ENCODE measurements around the gene COL4A6.

Gene COL4A6

DNA sequence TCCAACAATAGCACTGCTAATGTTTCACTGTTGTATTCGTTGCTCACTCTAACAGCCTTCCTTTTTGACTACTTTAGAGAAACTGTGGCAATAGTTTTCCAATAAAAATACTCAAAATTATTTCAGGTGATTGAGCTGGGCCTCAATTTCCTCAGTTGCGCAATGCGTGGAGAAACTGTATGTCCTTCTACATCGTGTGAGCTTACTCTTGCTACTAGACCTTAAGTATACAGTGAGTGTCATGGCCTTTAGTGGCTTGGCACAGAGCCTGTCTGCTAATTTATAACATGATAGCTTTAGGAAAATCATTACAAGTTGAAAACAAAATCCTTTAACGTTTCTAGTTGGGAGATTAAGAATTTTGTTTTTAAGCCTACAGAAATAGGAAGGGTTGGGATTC, 114.5 kb downstream of the COL4A6 start:
- no peak for DNase-seq

- no peak for DNase-seq
These were observed 116.0 kb downstream of the COL4A6 start for GRCh38 chrX:108322234-108322633.

- DNase-seq, result no peak
These were observed 121.8 kb downstream of the COL4A6 start for GRCh38 chrX:108316456-108316855.

- no peak for DNase-seq
These were observed 124.6 kb downstream of the COL4A6 start for GRCh38 chrX:108313669-108314068.

GRCh38 chrX:108312957-108313356, 125.3 kb downstream of the COL4A6 start:
- DNase-seq, result no peak

DNA sequence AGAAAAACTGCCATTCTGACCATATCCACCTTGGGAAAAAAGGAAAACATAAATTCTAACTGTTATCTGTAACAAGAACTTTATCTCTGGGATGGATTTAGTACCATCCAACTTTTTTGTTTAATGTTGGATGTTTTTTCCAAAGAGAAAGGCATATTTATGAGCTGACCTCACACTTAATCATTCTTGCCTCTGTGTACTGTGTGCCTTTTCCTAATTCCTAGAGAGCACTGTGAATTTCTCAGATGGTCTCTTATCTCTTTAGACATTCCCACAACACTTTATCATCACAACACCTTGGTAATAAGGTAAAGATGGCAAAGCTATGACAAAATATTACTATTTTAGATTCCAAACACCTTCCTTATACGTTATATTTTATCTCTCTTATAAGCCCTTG, 126.2 kb downstream of the COL4A6 start:
- no peak for DNase-seq

DNA sequence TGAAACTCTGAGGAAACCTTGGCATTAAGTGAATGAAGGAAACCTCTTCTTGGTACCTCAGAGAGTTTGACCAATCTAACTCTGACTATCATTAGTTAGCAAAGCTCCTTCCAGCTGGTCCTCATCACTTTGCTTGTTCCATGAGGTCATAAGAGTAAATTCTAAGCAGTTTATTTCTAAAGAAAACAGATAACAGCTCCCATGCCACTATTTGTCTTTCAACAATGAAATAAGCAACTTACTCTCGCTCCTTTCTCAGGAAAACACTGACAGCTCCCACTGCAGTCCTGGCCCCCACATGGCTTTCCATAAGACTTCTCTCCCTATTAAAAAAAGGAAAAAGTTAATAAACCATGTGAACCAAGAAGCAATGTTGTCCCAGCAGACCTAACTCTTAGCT, 127.7 kb downstream of the COL4A6 start:
- DNase-seq, result no peak

DNA sequence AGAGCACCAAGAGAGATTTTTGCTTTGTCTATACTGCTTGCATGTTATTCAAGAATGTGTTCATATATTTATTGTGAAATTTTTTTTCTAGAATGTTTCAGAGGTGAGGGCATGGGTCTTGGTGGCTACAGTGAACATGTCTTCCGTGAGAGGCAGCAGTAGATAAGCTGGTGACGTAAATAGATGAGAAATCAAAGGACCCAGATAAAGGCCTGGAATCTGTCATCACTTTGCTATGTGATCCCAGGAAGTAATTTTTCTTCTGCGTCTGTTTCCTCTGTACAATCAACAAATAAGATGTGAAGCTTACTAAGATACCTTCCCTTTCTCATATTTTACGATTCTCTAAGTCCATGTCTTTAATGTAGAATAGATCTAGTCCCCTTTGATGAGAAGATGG, 129.1 kb downstream of the COL4A6 start:
- DNase-seq, result no peak

GRCh38 chrX:108307132-108308085, 130.8 kb downstream of the COL4A6 start:
- no peak for DNase-seq

- no peak for DNase-seq
These were observed 132.1 kb downstream of the COL4A6 start for GRCh38 chrX:108306086-108306485.

DNA sequence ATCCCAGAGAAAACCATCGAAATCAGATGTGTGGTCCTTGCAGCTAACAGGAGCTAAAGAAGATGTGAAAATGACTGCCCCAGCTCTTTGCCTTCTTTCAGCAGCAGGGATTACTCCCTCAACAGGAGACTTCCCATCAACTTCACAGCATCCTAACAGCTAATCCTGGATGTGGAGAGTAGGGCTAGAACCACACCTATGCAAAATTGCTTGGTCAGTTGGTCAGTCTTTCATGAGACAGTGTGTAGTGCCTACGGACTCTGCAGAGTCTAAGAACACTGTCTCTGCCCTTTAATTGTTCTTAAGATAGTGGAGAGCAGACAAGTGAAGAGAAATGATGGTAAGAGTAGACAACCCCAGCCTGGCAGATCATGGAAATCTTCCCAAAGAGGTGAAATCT, 133.5 kb downstream of the COL4A6 start:
- no peak for DNase-seq

DNA sequence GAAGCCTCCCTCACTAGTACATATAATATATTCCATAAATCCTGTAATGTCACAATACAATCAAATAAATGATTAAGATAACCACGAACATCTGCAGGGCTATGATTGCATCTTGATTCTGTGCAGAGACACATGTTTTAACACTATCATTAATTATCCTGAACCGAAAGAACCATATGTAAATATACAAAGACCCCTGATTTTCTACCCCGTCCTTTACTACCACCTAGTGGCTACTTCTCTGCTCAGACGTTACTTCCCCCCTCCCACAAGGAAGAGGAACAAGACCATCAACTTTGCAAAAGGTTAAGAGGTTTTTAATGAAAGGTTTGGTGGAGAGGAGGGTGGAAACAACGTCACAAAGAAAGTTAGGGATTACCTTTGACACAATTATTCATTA, 134.0 kb downstream of the COL4A6 start:
- DNase-seq, result no peak

DNA sequence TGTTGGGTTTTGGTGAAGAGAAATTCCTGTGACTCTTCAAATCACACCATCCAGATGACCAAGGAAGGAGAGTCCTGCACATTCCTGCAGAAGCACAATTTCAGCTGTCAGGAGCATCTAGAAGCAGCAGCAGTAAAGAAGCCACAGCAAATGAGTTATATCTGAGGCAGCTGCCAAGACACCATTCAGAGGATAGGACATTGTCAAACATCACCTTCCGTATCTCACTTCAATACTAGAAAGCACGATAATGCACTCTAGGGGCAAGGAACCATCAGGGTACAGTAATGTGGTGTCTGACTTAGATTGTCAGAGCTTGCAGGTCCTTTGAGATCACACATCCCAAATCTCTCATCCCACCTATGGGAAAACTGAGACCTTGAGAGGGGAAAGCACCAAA, 134.5 kb downstream of the COL4A6 start:
- DNase-seq, result no peak

DNA sequence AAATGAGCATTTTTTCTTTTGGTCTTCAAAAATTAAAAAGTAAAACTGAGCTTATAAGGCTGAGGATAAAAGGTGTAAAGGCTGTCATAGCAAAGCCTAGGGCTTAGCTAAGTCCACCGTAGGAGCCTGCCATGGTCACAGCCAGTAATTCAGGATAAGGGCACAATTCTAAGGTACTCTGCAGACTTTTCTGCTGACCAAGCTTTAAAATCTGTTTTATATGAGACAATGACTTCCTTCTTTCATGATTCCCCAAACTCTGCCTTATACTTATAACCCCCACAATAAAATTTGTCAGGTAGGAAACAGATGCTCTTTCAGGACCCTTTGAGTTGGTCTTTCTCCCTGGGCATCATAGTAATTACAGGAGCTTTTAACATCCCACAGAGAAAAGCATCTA, 138.5 kb downstream of the COL4A6 start:
- DNase-seq, result no peak

DNA sequence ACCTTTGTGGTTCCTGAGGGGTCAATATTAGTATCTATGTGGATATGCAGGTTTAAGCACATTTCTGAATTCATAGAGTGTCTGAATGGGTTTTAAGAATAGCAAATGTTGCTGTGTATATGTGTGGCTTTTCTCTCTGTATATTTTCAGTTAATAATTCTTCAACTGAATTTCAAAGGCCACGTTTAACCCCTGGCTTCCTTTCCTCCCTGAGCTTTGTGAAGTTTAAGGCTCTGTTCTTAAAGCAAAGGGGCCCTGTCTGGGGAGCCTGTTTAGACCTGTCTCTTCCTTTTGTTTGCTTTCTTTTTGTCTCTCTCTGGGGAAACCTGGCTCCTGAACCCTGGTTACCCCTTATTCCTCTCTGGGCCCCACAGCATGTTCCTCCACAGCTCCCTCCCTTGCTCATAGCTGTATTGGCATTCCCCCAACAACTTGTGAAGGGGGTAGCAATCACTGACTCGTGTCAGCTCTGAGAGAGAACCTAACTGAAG, 139.1 kb downstream of the COL4A6 start:
- DNase-seq, result no peak

- no peak for DNase-seq
These were observed 140.0 kb downstream of the COL4A6 start for GRCh38 chrX:108298165-108298602.

GRCh38 chrX:108297290-108297689, 140.9 kb downstream of the COL4A6 start:
- no peak for DNase-seq

GRCh38 chrX:108292053-108292452, 146.2 kb downstream of the COL4A6 start:
- DNase-seq, result no peak

- DNase-seq, result no peak
These were observed 152.3 kb downstream of the COL4A6 start for GRCh38 chrX:108285918-108286317.

DNA sequence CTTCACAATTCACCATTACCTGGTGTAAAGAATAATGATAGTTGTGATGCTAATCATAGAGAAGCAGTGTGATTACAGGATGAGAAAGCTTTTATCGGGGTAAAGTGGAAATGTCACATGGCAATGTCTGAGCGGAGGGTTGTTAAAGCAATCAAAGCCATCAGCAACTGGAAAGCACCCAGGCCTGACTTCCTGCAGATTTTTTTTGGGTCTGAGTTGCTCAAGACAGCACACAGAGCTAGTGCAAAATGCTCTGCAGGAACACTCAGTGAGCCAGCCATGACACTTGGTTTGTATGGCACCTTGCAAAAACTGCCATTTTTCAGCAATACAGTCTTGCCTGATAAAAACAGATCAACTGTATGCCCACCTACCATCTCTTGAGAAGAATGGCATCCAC, 152.9 kb downstream of the COL4A6 start:
- DNase-seq, result no peak

DNA sequence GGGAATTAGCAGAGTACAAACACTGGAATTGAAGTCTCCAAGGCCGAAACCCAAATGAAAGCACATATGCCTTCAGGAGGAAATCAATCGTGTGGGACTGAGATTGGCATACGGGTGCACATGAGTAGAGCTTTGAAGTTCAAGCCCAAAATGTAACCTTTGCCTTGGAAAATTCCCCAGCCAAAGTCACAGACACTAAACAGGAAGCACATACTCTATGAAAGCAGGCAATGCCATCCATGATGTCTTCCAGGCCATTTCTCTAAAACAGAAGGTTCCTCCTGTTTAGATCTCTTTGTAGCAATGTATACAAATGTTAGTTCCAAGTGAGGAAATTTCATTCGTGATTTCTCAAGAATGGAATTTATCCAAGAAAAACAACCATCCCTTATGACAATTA, 162.5 kb downstream of the COL4A6 start:
- DNase-seq, result no peak

- DNase-seq, result no peak
These were observed 166.8 kb downstream of the COL4A6 start for GRCh38 chrX:108271397-108271787.

DNA sequence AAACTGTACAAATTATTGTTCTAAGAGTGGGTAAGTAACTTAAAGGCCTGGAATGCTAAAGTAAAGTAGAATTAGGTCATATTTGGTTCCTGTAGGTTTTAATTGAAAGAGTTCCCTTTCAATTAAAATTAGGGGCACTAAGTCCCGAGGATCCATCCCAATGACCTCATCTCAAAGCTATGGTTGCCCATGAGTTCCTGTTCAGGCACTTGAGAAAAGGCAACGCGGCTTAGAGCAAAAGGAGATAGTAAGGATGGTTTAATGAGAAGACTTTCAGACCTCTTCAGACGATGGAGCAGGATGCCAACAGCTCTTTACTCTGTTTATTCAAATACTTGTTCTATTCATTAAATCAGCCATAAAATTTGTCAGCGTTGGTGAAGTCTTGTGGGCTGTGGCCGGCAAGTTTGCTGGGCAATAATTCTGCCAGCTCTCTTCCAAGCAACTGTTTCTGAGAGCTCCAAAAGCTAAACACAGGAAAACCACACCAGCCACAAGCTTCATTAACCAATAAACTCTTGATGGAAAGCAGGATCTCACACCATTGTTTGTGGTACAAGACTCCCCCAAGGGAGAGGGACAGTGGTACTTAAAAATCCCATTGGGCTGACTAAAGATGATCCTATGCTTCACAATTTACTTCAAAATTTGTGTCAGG, 167.4 kb downstream of the COL4A6 start:
- no peak for DNase-seq

DNA sequence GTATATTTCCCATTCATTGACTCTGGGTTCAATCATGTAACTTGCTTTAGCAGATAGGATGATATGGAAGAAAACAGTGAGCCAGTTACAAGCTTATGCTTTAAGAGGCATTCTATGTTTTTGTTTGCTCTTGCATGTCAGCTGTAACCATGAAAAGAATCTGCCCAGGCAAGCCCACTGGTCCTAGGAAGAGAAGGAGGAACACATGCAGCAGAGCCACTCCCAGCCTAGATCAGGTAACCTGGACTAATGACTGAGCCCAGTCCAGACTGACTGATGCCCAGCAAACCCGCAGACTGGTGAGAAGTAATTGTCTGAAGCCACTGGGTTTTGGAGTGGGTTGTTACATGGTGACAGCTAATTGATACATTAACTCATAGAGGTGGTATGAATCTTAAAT, 167.9 kb downstream of the COL4A6 start:
- DNase-seq, result no peak
